T-helper 1 cell (primary cell): ENCODE results near the gene HAUS5.
"Not testable (repeated sequence)": the region's sequence is repeated elsewhere in the genome, so short reads cannot be mapped to it uniquely, and the experiment has no call there.

Source experiments
- DNase-seq, 5 donors: peaks; one replicate each; pipeline ENCODE4 v3.0.0-alpha.2; 2012 to 2020

The HAUS5 gene

GRCh38 chr19:35643255-35644205 is 31.0 kb downstream of the HAUS5 start:
- peak; percentile 65 to 88 (median 75) for DNase-seq

DNA sequence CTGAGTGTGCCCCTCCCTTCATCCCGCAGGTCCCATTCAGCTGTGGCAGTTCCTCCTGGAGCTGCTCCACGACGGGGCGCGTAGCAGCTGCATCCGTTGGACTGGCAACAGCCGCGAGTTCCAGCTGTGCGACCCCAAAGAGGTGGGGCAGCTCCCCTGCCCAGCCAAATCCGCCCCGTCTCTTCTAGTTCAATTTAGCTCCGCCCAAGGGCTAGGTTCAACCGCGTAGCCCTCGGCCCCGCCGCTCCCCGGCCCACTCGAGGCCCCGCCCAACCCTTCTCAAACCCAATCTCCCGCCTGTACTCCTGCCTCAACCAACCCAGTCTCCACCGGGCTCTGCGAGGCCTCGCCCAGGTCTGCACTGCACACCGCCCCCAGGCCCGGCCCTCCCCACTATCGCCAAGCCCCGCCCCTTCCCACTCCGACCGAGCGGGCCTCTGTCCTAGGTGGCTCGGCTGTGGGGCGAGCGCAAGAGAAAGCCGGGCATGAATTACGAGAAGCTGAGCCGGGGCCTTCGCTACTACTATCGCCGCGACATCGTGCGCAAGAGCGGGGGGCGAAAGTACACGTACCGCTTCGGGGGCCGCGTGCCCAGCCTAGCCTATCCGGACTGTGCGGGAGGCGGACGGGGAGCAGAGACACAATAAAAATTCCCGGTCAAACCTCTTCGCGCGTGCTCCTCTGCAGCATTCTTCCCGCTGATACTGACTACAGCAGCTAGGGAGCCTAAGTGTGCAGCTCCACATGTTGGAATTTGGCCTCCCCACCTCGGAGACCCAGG is 31.9 kb downstream of the HAUS5 start:
- DNase-seq: peak; percentile 93 to 99 (median 95)

DNA sequence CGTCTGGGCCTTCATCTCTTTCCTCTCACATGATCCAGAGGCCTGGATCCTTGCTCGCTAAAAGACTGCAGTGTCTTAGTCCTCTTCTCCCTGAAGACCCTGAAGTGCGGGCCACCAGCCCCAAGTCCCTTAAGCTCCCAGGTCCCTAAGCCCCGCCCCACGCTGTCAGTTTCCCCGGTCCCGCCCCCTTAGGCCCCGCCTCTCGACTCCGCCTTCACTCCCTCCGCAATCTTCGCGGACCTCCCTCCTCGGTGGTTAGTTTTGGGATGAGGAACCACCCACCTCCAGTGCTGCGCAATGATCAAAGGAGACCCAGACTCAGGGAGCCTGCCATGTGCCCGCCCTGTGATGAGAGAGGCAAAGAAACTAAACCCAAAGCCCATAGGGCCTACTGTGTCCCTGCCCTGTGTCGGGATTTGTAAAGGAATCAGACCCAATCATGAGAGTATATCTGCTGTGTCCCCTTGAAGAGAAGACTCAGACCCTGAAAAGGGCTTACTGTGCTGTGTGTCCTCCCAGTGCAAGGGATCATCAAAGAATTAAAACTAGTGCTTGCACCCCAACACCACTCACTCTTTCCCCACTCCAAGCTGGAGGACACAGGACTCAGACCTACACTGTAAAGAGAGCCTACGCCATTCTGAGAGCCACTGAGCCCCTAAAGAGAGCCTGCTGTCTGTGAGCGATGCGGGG is 32.6 kb downstream of the HAUS5 start:
- peak; percentile 49 to 79 (median 66) for DNase-seq

DNA sequence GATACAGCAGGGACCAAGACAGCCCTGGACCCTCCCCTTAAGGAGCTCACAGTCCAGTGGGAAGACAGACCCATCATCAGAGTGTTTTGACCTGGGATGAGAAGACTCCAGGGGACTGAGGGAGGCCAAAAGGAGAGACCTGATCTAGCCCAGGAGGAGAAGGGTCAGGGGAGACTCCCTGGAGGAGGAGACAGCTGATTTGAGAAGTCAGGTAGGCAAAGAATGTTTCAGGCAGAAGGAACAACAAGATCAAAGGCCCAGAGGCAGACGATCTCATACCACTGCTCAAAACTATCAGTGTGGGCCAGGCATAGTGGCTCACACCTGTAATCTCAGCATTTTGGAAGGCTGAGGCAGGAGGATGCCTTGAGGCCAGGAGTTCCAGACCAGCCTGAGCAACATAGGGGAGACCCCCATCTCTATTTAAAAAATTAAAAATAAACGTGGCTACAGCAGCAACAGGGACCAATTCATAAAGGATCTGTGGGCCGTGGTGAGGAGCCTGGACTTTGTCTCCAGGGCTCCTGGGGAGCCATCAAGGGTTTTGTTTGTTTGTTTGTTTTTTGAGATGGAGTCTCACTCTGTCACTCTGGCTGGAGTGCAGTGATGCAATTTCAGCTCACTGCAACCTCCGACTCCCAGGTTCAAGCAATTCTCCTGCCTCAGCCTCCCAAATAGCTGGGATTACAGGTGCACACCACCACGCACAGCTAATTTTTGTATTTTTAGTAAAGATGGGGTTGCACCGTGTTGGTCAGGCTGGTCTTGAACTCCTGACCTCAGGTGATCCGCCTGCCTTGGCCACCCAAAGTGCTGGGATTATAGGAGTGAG is 33.4 kb downstream of the HAUS5 start:
- no peak for DNase-seq

- DNase-seq: peak; percentile 83 to 98 (median 91)
Observed at GRCh38 chr19:35648017-35648961, 35.8 kb downstream of the HAUS5 start, which contains the start of gene COX6B1. Gene COX6B1 (plus strand): TSS chr19:35648323. CDS start chr19:35651244, 2,921 bp downstream.

DNA sequence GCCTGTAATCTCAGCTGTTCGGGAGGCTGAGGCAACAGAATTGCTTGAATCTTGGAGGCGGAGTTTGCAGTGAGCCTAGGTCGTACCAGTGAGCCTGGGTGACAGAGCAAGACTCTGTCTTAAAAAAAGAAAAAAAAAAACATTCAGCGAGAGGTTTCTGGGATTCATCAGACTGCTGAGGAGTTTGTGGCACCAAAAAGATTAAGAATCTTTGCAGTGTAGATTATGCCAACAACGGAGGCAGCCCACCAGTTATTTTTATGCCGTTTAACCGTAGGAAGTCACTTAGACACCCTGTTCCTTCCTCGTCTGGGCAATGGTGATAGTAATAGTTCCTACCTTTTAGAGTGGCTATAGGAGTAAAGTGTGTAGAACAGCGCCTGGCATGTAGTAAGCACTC is 38.0 kb downstream of the HAUS5 start:
- DNase-seq: no peak

- DNase-seq: not testable (repeated sequence)
Observed at GRCh38 chr19:35654828-35655227, 42.3 kb downstream of the HAUS5 start.

GRCh38 chr19:35655600-35655999 is 43.1 kb downstream of the HAUS5 start:
- no peak for DNase-seq

- no peak for DNase-seq
Observed at GRCh38 chr19:35656700-35657099, 44.2 kb downstream of the HAUS5 start.

DNA sequence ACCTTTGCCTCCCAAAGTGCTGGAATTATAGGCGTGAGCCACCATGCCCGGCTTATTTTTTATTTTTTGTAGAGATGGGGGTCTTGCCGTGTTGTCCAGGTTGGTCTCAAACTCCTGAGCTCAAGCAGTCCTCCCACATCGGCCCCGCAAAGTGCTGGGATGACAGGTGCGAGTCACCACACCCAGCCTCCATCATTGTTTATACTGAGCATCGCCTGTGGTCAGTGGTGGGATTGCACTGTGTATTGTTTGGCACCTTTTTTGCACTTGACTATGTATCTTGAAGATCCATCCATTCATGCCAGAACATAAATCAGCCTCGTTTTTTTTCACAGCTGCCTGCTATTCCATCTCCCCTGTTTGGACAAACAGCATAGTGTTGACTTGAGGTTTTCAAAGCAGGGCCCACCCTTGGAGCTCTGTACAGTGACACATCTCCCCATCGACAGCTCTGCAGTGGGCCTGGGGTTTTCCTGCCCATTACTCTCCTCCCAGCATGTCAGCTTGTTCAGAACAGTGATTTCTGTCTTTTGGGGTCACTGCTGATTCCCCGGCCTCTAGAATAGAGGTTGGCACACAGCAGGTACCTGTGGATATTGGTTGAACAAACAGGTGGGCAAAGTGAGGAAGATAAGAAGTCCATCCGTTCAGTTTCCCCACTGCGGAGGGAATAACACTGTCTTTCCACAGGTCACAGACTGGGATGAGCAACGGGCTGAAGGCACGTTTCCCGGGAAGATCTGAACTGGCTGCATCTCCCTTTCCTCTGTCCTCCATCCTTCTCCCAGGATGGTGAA is 45.6 kb downstream of the HAUS5 start:
- no peak for DNase-seq

GRCh38 chr19:35661995-35662340 is 49.4 kb downstream of the HAUS5 start:
- no peak for DNase-seq

DNA sequence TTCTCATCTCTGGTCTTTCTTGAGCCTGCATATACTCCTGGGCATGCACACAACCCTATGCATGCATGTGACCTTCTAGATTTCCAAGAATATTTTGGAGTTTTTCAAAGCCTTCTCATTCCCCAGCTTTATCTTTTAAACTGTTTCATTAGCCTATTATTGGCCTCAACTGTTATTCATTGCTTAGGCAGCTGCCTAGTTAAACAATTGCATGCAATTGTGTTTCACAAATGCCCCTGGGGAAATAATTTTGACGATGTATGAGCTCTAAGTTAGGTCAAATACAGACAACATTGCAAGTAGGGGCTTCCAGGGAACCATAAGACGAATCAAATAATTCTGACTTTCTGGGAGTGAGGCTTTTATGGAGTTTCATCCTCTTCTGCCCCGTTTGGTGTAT is 51.4 kb downstream of the HAUS5 start:
- DNase-seq: no peak

DNA sequence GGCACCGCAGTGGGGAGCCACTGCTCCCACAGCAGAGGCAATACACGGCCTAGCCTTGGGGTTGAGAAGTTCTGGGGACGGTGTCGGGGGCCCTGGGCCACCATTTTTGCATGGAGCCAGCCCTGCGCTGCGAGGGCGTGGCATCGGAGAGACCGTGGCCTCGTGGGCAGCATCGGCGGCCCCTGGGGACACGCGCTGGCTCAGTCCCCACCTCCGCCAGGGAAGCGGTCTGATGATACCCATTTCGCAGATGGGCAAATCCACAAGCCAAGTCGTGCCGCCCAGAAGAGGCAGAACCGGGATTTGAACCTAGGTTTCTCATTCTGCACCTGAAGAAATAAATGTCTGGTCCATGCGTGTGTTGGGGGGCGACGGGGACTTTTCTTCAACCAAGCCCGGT is 52.6 kb downstream of the HAUS5 start:
- no peak for DNase-seq

- DNase-seq: no peak
Observed at GRCh38 chr19:35665604-35666003, 53.1 kb downstream of the HAUS5 start.

DNA sequence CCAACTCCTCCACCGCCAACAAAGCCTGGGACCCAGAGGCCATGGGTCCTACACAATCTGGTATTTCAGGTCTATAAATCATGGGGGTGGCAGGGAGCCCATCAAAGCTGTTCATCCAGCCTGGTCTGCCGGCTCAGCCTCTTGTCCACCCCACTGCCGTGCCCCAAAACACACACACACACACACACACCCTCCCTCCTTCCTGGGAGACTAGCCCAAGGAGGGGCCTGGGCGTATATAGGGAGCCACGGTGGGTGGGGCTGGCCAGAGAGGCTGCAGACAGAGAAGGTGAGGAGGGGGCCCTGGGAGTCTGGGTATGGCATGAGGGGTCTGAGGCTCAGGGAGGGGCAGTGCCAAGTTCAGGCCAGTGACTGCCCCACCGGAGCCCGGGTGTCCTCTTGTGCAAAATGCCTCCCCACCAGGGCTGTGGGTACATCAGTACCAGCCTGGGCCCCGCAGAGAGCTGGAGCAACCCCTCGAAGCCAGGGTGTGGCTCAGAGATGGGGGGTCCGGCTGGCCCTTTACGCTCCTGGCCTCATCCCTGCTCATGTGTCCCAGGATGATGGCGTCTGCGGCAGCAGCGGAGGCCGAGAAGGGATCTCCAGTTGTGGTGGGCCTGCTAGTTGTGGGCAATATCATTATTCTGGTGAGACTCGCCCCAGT is 53.8 kb downstream of the HAUS5 start, which contains the start of gene UPK1A:
TSS of gene UPK1A (plus strand) at position 267 of the 663 bp plus-strand sequence. CDS start at position 563, 296 bp downstream.
- no peak for DNase-seq

GRCh38 chr19:35669566-35669965 is 57.0 kb downstream of the HAUS5 start:
- DNase-seq: no peak

DNA sequence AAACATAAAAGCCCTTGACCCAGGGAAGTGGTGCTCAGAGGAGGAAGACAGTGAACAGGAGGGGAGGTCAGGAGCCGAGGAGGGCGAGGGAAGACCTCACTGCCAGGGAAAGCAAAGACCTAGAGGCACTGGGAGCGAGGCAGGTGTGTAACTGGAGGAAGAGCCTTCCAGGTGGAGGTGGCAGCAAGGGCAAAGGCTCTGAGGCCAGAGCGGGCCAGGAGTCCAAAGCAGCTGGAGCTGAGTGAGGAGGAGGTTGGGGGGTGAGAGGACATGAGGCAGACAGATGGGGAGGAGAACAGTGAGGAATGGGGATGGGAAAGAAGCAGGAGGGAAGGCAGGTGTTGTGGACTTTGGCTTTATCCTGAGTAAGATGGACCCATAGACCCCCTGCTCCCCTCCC is 57.4 kb downstream of the HAUS5 start:
- no peak for DNase-seq

- DNase-seq: no peak
Observed at GRCh38 chr19:35670686-35671085, 58.2 kb downstream of the HAUS5 start.

- no peak for DNase-seq
Observed at GRCh38 chr19:35671818-35672217, 59.3 kb downstream of the HAUS5 start.
